HG03103 (cell line): ENCODE data around the gene TRIM45.
"Not testable (repeated sequence)": the region's sequence is repeated elsewhere in the genome, so short reads cannot be mapped to it uniquely, and the experiment has no call there.

ENCODE experiments used
- ATAC-seq: cut with Tn5 transposase; IDR thresholded peaks from one replicate; pipeline ENCODE4 v1.9.1; 2021; ENCODE audit warnings: low read depth; ENCODE audit not compliant: unreplicated experiment

The TRIM45 gene

GRCh38 chr1:117104986-117105385 is 16.6 kb downstream of the TRIM45 start:
- no peak for ATAC-seq

GRCh38 chr1:117101858-117102257 is 19.7 kb downstream of the TRIM45 start:
- ATAC-seq, result not testable (repeated sequence)

GRCh38 chr1:117101334-117101733 is 20.2 kb downstream of the TRIM45 start:
- no peak for ATAC-seq

GRCh38 chr1:117098287-117098890 is 23.2 kb downstream of the TRIM45 start:
- ATAC-seq, result no peak

- ATAC-seq, result no peak
Observed at GRCh38 chr1:117097443-117097842, 24.1 kb downstream of the TRIM45 start.

- ATAC-seq, result no peak
Observed at GRCh38 chr1:117096951-117097408, 24.6 kb downstream of the TRIM45 start.

- no peak for ATAC-seq
Observed at GRCh38 chr1:117094841-117095604, 26.5 kb downstream of the TRIM45 start.

- peak; percentile 76 for ATAC-seq
Observed at GRCh38 chr1:117093870-117094621, 27.5 kb downstream of the TRIM45 start.

GRCh38 chr1:117093091-117093534 is 28.4 kb downstream of the TRIM45 start:
- ATAC-seq, result no peak

GRCh38 chr1:117092594-117092993 is 29.0 kb downstream of the TRIM45 start:
- ATAC-seq, result no peak

- no peak for ATAC-seq
Observed at GRCh38 chr1:117089996-117090395, 31.6 kb downstream of the TRIM45 start.

GRCh38 chr1:117087686-117088085 is 33.9 kb downstream of the TRIM45 start:
- no peak for ATAC-seq

GRCh38 chr1:117084231-117084630 is 37.3 kb downstream of the TRIM45 start:
- no peak for ATAC-seq

GRCh38 chr1:117079737-117080136 is 41.8 kb downstream of the TRIM45 start:
- no peak for ATAC-seq

- ATAC-seq, result no peak
Observed at GRCh38 chr1:117077267-117077666, 44.3 kb downstream of the TRIM45 start.

GRCh38 chr1:117076648-117077047 is 44.9 kb downstream of the TRIM45 start:
- ATAC-seq, result no peak

- no peak for ATAC-seq
Observed at GRCh38 chr1:117070124-117070523, 51.4 kb downstream of the TRIM45 start.

GRCh38 chr1:117069220-117069844 is 52.2 kb downstream of the TRIM45 start:
- no peak for ATAC-seq

- ATAC-seq, result no peak
Observed at GRCh38 chr1:117068580-117068979, 53.0 kb downstream of the TRIM45 start.

- no peak for ATAC-seq
Observed at GRCh38 chr1:117067533-117068370, 53.8 kb downstream of the TRIM45 start.
